H9 (cell line): Measurements from ENCODE around the gene DAZAP2. TPM values are rescaled to one million over a fixed set of nuclear protein-coding genes. Genes with fewer than 3 reads are reported as not detected.

Experiments used
- DNase-seq: peaks from one replicate; pipeline ENCODE4 v3.0.0-alpha.2; 2017
- H2AFZ ChIP-seq: one replicate; pipeline ENCODE4 v1.6.1; 2013; ENCODE audit warnings: mild to moderate bottlenecking, low read length, control low read depth, moderate library complexity
- H2AK5ac ChIP-seq: 2 replicates; pipeline ENCODE4 v1.6.1; 2013; ENCODE audit warnings: low read length, control low read depth, mixed read lengths; ENCODE audit not compliant: insufficient read length
- H2BK120ac ChIP-seq: one replicate; pipeline ENCODE4 v1.6.1; 2013; ENCODE audit warnings: low read depth, mild to moderate bottlenecking, low read length, control low read depth, inconsistent platforms; ENCODE audit not compliant: poor library complexity, severe bottlenecking
- H2BK12ac ChIP-seq: 2 replicates; pipeline ENCODE4 v1.6.1; 2013; ENCODE audit warnings: low read length, control low read depth, mixed read lengths, low read depth; ENCODE audit not compliant: insufficient read length
- H2BK15ac ChIP-seq: 2 replicates; pipeline ENCODE4 v1.6.1; 2013; ENCODE audit warnings: low read depth, low read length, control low read depth
- H2BK20ac ChIP-seq: one replicate; pipeline ENCODE4 v1.6.1; 2013; ENCODE audit warnings: low read depth, mild to moderate bottlenecking, low read length, control low read depth, inconsistent platforms; ENCODE audit not compliant: poor library complexity, severe bottlenecking
- H2BK5ac ChIP-seq: 2 replicates; pipeline ENCODE4 v1.6.1; 2013; ENCODE audit warnings: low read length, control low read depth, mixed read lengths; ENCODE audit not compliant: insufficient read length
- H3K14ac ChIP-seq: 2 replicates; pipeline ENCODE4 v1.6.1; 2013; ENCODE audit warnings: low read length, control low read depth; ENCODE audit not compliant: insufficient read depth
- H3K18ac ChIP-seq: 2 replicates; pipeline ENCODE4 v1.6.1; 2013; ENCODE audit warnings: low read depth, mild to moderate bottlenecking, mixed read lengths, low read length, control low read depth; ENCODE audit not compliant: insufficient read length
- H3K23ac ChIP-seq: 2 replicates; pipeline ENCODE4 v1.6.1; 2013; ENCODE audit warnings: low read length, control low read depth, mixed read lengths, low read depth; ENCODE audit not compliant: insufficient read length
- H3K23me2 ChIP-seq: 2 replicates; pipeline ENCODE4 v1.6.1; 2013; ENCODE audit warnings: low read depth, mild to moderate bottlenecking, mixed read lengths, low read length, control low read depth; ENCODE audit not compliant: insufficient read length, poor library complexity, severe bottlenecking
- H3K27ac ChIP-seq: 2 replicates; pipeline ENCODE4 v1.5.1; 2013; ENCODE audit warnings: low read length, control low read depth, mixed read lengths, low read depth; ENCODE audit not compliant: insufficient read length
- H3K27me3 ChIP-seq: 2 replicates; pipeline ENCODE4 v1.6.1; 2013; ENCODE audit warnings: low read length, control low read depth, inconsistent platforms; ENCODE audit not compliant: insufficient read depth
- H3K4ac ChIP-seq: 2 replicates; pipeline ENCODE4 v1.6.1; 2013; ENCODE audit warnings: low read depth, mild to moderate bottlenecking, control low read depth, inconsistent platforms, low read length, moderate library complexity
- H3K4me1 ChIP-seq: 2 replicates; pipeline ENCODE4 v1.6.1; 2013; ENCODE audit warnings: low read length, control low read depth, inconsistent platforms; ENCODE audit not compliant: insufficient read depth
- H3K4me2 ChIP-seq: 2 replicates; pipeline ENCODE4 v1.6.1; 2013; ENCODE audit warnings: low read length, control low read depth, mixed read lengths; ENCODE audit not compliant: insufficient read length, insufficient read depth
- H3K56ac ChIP-seq: 2 replicates; pipeline ENCODE4 v1.6.1; 2013; ENCODE audit warnings: low read depth, mild to moderate bottlenecking, mixed read lengths, low read length, control low read depth; ENCODE audit not compliant: insufficient read length
- H3K79me1 ChIP-seq: 2 replicates; pipeline ENCODE4 v1.6.1; 2013; ENCODE audit warnings: low read depth, mild to moderate bottlenecking, moderate library complexity, low read length, control low read depth, inconsistent platforms; ENCODE audit not compliant: insufficient read depth, poor library complexity, severe bottlenecking
- H3K79me2 ChIP-seq: 2 replicates; pipeline ENCODE4 v1.6.1; 2013; ENCODE audit warnings: low read length, control low read depth, inconsistent platforms; ENCODE audit not compliant: insufficient read depth
- H3K9ac ChIP-seq: 2 replicates; pipeline ENCODE4 v1.6.1; 2013; ENCODE audit warnings: low read length, control low read depth, mixed read lengths; ENCODE audit not compliant: insufficient read length; ENCODE audit errors: extremely low read depth
- H3K9me3 ChIP-seq: one replicate; pipeline ENCODE4 v1.6.1; 2013; ENCODE audit warnings: low read depth, low read length, inconsistent platforms; ENCODE audit not compliant: control insufficient read depth
- H3T11ph ChIP-seq: one replicate; pipeline ENCODE4 v1.6.1; 2013; ENCODE audit warnings: mild to moderate bottlenecking, low read length, control low read depth, inconsistent platforms
- H4K20me1 ChIP-seq: one replicate; pipeline ENCODE4 v1.6.1; 2013; ENCODE audit not compliant: control insufficient read depth, insufficient read length, insufficient read depth
- H4K5ac ChIP-seq: 2 replicates; pipeline ENCODE4 v1.6.1; 2013; ENCODE audit warnings: low read depth, mild to moderate bottlenecking, mixed read lengths, low read length, control low read depth; ENCODE audit not compliant: insufficient read length
- H4K8ac ChIP-seq: replicated peaks from 2 replicates; pipeline ENCODE4 v1.6.1; 2013; ENCODE audit warnings: low read length, control low read depth, mixed read lengths, low read depth; ENCODE audit not compliant: insufficient read length
- H4K91ac ChIP-seq: 2 replicates; pipeline ENCODE4 v1.6.1; 2013; ENCODE audit warnings: low read depth, mild to moderate bottlenecking, moderate library complexity, mixed read lengths, low read length, control low read depth; ENCODE audit not compliant: insufficient read length
- H3K27ac Mint-ChIP-seq, 3 experiments: 2 replicates in 2 of 3; 3 replicates in 1 of 3; pipeline ENCODE4 v1.8.0; 2020 to 2021; ENCODE audit warnings: mixed read lengths in 3 of 3, mild to moderate bottlenecking in 1 of 3, moderate library complexity in 1 of 3
- H3K27me3 Mint-ChIP-seq: 2 replicates; pipeline ENCODE4 v1.8.0; 2021; ENCODE audit warnings: low read depth, mild to moderate bottlenecking, moderate library complexity, mixed read lengths
- H3K36me3 Mint-ChIP-seq, 3 experiments: 2 replicates in 2 of 3; 3 replicates in 1 of 3; pipeline ENCODE4 v1.8.0; 2020 to 2021; ENCODE audit warnings: low read depth in 3 of 3, mixed read lengths in 3 of 3; ENCODE audit not compliant: insufficient read depth in 1 of 3
- H3K4me1 Mint-ChIP-seq, 2 experiments: 2 replicates each; pipeline ENCODE4 v1.8.0; 2020; ENCODE audit warnings: mixed read lengths in 2 of 2
- H3K4me3 Mint-ChIP-seq, 2 experiments: 2 replicates in 1 of 2; 3 replicates in 1 of 2; pipeline ENCODE4 v1.8.0; 2020 to 2021; ENCODE audit warnings: mild to moderate bottlenecking in 2 of 2, mixed read lengths in 2 of 2, moderate library complexity in 1 of 2
- H3K9me3 Mint-ChIP-seq, 2 experiments: 2 replicates in 1 of 2; 3 replicates in 1 of 2; pipeline ENCODE4 v1.8.0; 2020; ENCODE audit warnings: mild to moderate bottlenecking in 2 of 2, mixed read lengths in 2 of 2, moderate library complexity in 1 of 2
- CTCF ChIP-seq: fragments of 200-600 bp; sonication (generic); conservative IDR thresholded peaks from 3 replicates; pipeline ENCODE4 v1.8.0; 2021; ENCODE audit warnings: antibody characterized with exemption, mild to moderate bottlenecking
- WGBS: extraction: QIAGEN DNeasy Blood & Tissue Kit; methylation state at CpG from one replicate; pipeline ENCODE4 v1.1.7; 2013; ENCODE audit warnings: missing lambda C conversion rate, low lambda C conversion rate, mixed read lengths; ENCODE audit not compliant: insufficient read length; ENCODE audit errors: extremely low coverage; 5-methylcytosine and 5-hydroxymethylcytosine counted together
- total RNA-seq: library from RNA; stranded (reverse); gene quantifications from 2 replicates; pipeline ENCODE4 v1.2.1, GENCODE V29; 2021

DAZAP2 gene
- total RNA-seq, 1 experiment from 2014 or later, result 23.6 TPM

- H3K4me1 Mint-ChIP-seq, result peaks cover 18% of the 10 kb centered on the region in 2 experiments
- H3K36me3 Mint-ChIP-seq, result peaks cover 0 to 10% (median 5%) of the 10 kb centered on the region in 3 experiments; a peak in 4 of 7 replicates
- no peak overlapping the region; a peak in 1 of 7 replicates for H3K27ac Mint-ChIP-seq
- peak overlapping the region; percentile 78 for H2BK20ac ChIP-seq
- H2AFZ ChIP-seq, result no peak overlapping the region
- H3K27me3 ChIP-seq, result no peaks in the 10 kb centered on the region
- H3K23ac ChIP-seq, result no peak overlapping the region
- H3T11ph ChIP-seq, result no peak overlapping the region
- no peak overlapping the region for H2BK12ac ChIP-seq
- no peaks in the 10 kb centered on the region for H3K79me2 ChIP-seq
- DNase-seq, result no peak
- no peak for TF ChIP-seq CTCF
- H2AK5ac ChIP-seq, result no peak overlapping the region
- no peaks in the 10 kb centered on the region; the same call in 1 of the 2 replicates for H3K4me1 ChIP-seq
- H3K23me2 ChIP-seq, result peaks cover 15% of the 10 kb centered on the region
- H3K56ac ChIP-seq, result no peak overlapping the region
- peak overlapping the region; percentile 69 to 78 for H3K4me3 Mint-ChIP-seq
- no peak overlapping the region for H3K4ac ChIP-seq
- no peak overlapping the region for H4K91ac ChIP-seq
- no peaks in the 10 kb centered on the region for H4K20me1 ChIP-seq
- H3K9ac ChIP-seq, result no peak overlapping the region
- no peak overlapping the region for H3K14ac ChIP-seq
- H4K8ac ChIP-seq, result no peak overlapping the region
- peak overlapping the region; percentile 73 for H3K4me2 ChIP-seq
- H3K27ac ChIP-seq, result no peak overlapping the region
- no peak overlapping the region for H4K5ac ChIP-seq
- H2BK120ac ChIP-seq, result no peak overlapping the region
- no peaks in the 10 kb centered on the region for H3K9me3 ChIP-seq
- no peaks in the 10 kb centered on the region for H3K9me3 Mint-ChIP-seq
- H2BK15ac ChIP-seq, result no peak overlapping the region
- WGBS, result no CpG with 5 or more reads among the region's 7 CpGs
- H3K18ac ChIP-seq, result no peak overlapping the region
- no peaks in the 10 kb centered on the region for H3K27me3 Mint-ChIP-seq
- H2BK5ac ChIP-seq, result no peak overlapping the region
- no peaks in the 10 kb centered on the region for H3K79me1 ChIP-seq
Observed at GRCh38 chr12:51216642-51217041, 22.0 kb upstream of the DAZAP2 start.
